HFF-Myc (cell line): Measurements from ENCODE around the gene PTPRM.

Experiments
- DNase-seq: peaks from one replicate; pipeline ENCODE4 v3.0.0-alpha.2; 2011; ENCODE audit warnings: low read depth; ENCODE audit errors: extremely low read depth
- H3K4me3 ChIP-seq: replicated peaks from 2 replicates; pipeline ENCODE4 v1.5.1; 2011; ENCODE audit warnings: low read depth, mild to moderate bottlenecking, control low read depth, low read length
- TF ChIP-seq, protein P1 (sequence below): IDR thresholded peaks from 2 replicates; pipeline ENCODE4 v1.5.1; 2012; ENCODE audit warnings: mild to moderate bottlenecking, low read depth, low read length, control low read depth; ENCODE audit errors: missing control alignments

Gene PTPRM

DNA sequence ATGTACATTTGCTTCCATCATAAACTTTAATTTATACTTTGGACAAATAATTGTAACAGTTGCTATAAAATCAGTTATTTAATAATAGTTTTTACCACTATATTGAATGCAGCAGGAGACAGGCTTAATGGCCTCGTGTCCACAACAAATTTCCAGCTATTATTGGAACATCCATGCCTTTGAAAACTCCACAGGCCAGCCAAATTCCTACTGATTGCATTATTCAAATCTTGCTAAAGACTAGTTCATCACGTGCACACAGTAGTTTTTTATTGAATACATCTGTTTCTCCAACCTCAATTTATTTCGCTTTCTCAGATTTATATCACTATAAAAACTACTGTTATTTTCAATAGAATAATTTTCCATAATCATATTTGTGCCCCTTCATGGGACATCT, 18.4 kb upstream of the PTPRM start:
- no peak overlapping the region for H3K4me3 ChIP-seq
- DNase-seq = no peak
- TF ChIP-seq, protein P1, sequence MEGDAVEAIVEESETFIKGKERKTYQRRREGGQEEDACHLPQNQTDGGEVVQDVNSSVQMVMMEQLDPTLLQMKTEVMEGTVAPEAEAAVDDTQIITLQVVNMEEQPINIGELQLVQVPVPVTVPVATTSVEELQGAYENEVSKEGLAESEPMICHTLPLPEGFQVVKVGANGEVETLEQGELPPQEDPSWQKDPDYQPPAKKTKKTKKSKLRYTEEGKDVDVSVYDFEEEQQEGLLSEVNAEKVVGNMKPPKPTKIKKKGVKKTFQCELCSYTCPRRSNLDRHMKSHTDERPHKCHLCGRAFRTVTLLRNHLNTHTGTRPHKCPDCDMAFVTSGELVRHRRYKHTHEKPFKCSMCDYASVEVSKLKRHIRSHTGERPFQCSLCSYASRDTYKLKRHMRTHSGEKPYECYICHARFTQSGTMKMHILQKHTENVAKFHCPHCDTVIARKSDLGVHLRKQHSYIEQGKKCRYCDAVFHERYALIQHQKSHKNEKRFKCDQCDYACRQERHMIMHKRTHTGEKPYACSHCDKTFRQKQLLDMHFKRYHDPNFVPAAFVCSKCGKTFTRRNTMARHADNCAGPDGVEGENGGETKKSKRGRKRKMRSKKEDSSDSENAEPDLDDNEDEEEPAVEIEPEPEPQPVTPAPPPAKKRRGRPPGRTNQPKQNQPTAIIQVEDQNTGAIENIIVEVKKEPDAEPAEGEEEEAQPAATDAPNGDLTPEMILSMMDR = no peak

DNA sequence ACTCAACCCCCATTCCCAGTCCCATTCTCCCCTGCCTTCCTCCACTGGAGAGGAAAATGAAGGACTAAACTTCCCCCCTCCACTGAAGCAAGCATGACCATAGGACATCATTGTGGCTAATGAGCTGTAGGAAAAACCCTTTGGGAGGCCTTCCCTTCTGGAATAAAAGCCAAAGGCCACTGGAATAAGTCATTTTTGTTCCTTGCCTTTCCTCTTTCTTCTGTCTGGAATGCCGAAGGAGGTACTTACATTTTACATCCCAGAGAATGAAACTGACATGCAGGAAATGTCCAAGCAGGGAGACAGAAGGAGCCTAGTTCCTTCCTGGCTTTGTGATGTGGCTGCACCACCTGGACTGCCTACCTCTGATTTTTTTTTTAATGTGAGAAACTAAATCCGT, 9.1 kb upstream of the PTPRM start:
- TF ChIP-seq, protein P1 = no peak
- DNase-seq = no peak

DNA sequence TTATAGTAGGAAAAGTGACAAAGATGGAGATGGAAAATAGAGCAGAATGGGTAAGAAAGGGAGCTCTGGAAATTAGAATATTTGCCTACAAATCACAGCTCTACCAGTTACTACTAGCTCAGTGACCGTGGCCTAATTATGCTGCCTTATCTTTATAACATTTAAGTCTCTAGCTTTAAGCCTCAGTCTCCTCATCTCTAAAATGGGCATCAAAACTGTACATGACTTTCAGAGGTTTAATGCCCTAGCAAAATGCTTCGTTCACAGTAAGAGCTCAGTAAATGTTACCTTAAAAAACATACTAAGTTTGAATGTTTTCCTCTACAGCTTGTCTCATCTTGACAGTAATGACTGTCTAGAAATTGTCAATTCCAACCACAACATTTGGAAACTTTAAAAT, 8.3 kb upstream of the PTPRM start:
- TF ChIP-seq, protein P1 = no peak

More for the DNA sequence above, 9.1 kb upstream of the PTPRM start:
- H3K4me3 ChIP-seq = no peak overlapping the region

DNA sequence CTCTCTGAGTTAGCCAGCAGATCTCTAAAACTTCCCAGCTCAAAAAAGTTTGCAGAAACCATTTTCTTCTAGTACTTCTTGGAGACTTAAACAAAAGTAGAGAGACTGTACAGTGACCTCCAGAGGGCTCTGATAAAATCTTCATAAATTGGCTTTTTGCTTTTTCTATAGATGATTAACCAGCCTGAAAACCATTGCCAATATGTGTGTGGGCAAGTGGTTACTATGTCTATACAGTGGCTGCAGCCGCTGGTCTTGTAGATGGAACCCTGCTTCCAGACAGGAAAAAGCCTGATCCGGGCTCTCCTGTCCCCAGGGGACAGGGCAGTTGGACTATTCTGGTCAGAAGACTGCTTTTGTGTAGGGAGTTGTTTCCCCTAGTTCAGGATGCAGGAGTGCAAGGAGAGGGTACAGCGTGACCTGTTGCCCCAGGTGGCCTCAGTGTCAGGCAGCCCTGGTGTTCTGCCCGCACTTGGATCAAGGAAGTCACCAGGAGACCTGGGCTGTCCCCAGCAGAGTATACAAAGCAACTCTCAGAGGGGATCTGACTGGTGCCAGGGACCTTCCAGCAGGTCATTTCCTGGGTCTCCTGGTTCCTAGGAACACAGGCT, 7.3 kb upstream of the PTPRM start:
- DNase-seq = no peak
- TF ChIP-seq, protein P1 = no peak
- no peak overlapping the region for H3K4me3 ChIP-seq

More for the DNA sequence above, 8.3 kb upstream of the PTPRM start:
- no peak for DNase-seq
- no peak overlapping the region for H3K4me3 ChIP-seq

DNA sequence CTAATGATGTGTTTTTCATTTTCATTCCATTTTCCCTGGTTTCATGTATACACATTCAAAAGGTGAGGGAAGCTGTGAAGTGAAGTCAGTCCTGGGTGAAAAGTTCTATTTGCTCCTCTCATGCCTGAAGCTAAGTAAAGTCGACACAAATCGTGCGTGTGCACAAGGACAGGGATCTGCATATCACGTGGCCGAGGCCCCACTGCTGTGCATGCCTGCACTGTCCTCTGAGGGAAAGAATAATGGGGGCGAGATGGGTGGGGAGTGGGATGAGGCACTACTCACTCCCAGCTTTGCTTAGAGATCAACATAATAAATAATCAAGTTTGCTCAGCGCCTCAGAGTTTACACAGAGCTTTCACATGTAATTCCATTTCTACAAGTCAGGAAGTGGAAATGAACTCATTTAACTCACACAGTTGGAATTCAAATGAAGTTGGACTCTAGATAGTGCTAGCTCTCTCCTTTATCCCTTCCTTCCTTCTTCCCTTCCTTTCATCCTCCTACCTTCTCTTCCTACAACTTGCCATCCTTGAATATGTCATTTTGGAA, 5.1 kb upstream of the PTPRM start:
- DNase-seq = no peak
- TF ChIP-seq, protein P1 = no peak
- no peak overlapping the region for H3K4me3 ChIP-seq

DNA sequence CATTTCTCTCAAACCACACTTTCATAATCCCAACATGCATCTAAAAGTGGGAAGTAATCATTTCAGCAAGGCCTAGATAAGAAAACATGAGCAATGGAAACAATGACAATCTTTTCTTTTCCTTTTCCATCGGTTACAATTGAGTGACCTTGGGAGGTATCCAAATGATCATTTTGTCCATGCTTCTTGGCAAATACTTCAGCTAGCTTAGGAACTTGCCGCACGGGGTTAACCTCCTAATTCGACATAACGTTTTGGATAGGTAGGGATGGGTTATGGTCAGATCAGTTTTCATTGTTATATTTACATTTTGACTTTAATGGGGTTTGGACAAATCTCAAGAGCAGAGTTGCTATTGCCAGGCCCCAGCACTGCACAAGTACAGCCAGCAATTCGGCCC, 4.6 kb upstream of the PTPRM start:
- DNase-seq = no peak
- TF ChIP-seq, protein P1 = no peak
- no peak overlapping the region for H3K4me3 ChIP-seq
